Measurements from ENCODE around the gene CCL19.

The CCL19 gene

DNA sequence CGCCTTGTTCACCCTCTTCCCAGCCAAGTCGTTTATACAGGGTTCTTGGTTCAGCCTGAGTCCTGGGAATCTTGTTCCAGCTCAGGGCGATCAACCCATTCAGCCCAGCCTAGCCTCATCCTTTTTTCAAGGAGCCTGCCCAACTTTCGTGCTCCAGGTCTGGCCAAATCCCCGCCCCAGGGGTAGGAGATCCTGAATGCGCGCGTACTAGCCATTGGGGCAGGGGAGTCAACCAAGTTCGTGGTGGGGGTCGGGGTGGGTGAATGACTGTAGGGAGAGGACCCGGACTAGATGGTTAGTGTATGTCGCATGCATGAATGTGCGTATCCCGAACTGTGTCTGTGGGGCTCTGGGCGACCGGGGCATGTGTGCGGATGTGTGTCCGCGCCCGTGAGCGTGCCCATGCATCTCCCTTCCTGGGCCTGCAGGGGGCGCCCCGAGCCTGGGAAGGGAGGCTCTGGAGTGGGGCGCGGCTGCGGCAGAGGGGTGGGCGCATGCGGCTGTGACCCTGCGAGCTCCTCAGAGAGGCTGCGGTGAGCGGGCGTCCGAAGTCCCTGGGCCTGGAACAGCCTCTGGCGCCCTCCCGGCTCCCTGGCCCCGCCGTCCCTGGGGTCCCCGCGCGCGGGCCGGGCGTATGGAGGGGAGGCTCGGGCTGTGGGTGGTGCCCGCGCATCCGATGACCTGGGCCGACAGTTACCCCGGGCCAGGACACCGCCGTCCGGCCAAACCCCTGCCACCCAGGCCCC lies 10.1 kb upstream of the CCL19 start:
- no peaks in the 10 kb centered on the region for H3K4me1 ChIP-seq (ENCODE audit: insufficient read depth, low read length)
- no peaks in the 10 kb centered on the region for H4K20me1 ChIP-seq (ENCODE audit: insufficient read depth, low read length)
- no peak overlapping the region for H3K9ac ChIP-seq (ENCODE audit: low read depth, low read length)
- H3K4me3 ChIP-seq (ENCODE audit: low read depth in 1 of 2, low read length in 2 of 2): no peak overlapping the region
- no peaks in the 10 kb centered on the region for H3K36me3 ChIP-seq (ENCODE audit: insufficient read depth, low read length)
- H3K27ac ChIP-seq (ENCODE audit: low read length): no peak overlapping the region
- TF ChIP-seq EZH2 (IDR thresholded peaks at IDR 0.05; ENCODE audit: borderline replicate concordance, low read depth, low read length, severe bottlenecking): no peak
- TF ChIP-seq, protein P1, sequence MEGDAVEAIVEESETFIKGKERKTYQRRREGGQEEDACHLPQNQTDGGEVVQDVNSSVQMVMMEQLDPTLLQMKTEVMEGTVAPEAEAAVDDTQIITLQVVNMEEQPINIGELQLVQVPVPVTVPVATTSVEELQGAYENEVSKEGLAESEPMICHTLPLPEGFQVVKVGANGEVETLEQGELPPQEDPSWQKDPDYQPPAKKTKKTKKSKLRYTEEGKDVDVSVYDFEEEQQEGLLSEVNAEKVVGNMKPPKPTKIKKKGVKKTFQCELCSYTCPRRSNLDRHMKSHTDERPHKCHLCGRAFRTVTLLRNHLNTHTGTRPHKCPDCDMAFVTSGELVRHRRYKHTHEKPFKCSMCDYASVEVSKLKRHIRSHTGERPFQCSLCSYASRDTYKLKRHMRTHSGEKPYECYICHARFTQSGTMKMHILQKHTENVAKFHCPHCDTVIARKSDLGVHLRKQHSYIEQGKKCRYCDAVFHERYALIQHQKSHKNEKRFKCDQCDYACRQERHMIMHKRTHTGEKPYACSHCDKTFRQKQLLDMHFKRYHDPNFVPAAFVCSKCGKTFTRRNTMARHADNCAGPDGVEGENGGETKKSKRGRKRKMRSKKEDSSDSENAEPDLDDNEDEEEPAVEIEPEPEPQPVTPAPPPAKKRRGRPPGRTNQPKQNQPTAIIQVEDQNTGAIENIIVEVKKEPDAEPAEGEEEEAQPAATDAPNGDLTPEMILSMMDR (IDR thresholded peaks at IDR 0.05; ENCODE audit: borderline replicate concordance, extremely low read depth, low read length, poor library complexity, severe bottlenecking): peak; percentile 51
- ATAC-seq (ENCODE audit: insufficient read depth, low read depth): peak; percentile 31; the same call in 1 of the 3 replicates
- peaks cover 1% of the 10 kb centered on the region for H3K27me3 ChIP-seq (ENCODE audit: insufficient read depth, low read length, poor library complexity)
- no peaks in the 10 kb centered on the region for H3K79me2 ChIP-seq (ENCODE audit: insufficient read depth, low read length)
- no peaks in the 10 kb centered on the region for H3K9me3 ChIP-seq (ENCODE audit: insufficient read depth, low read length, severe bottlenecking)
- no peak for DNase-seq
- no peak overlapping the region for H2AFZ ChIP-seq (ENCODE audit: low read depth, low read length)
- H3K4me2 ChIP-seq (ENCODE audit: insufficient read depth, low read length): no peak overlapping the region

DNA sequence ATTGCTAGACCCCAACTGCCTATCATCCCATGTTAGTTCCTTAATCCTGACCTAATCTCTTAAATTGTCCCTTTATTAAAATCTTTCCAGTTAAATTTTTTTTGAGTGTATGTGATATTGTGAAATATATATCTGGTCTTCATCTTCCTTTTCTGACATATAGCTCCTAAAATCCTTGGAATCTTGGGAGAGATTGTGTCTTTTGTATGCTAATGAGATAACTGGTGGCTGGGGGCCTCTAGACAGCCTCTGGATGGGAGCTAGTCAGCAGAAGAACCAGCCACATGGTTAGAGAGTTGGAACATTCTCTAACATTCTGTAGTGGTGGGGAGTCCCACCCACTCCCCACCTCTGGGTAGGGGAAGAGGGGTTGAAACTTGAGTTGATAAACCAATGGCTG lies 3.7 kb upstream of the CCL19 start:
- H3K4me1 ChIP-seq (ENCODE audit: insufficient read depth, low read length): no peaks in the 10 kb centered on the region
- no peak for DNase-seq
- no peaks in the 10 kb centered on the region for H3K36me3 ChIP-seq (ENCODE audit: insufficient read depth, low read length)

DNA sequence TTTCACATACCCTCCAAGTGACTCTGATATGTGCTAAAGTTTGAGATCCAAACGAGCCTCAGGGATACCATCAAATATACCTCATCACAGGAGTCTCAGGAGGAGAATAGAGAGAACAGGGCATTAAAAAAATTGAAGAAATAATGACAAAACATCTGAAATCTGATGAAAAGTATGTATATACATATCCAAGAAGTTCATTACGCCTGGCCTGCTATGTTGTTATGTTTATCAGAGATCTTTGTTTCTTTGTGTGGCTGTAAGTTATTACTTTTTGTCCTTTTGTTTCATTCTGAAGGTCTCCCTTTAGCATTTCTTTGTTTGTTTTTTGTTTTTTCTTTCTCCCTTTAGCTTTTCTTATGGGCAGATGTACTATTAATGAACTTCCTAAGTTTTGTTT lies 2.5 kb upstream of the CCL19 start:
- H3K4me1 ChIP-seq (ENCODE audit: insufficient read depth, low read length): no peaks in the 10 kb centered on the region
- H4K20me1 ChIP-seq (ENCODE audit: insufficient read depth, low read length): no peaks in the 10 kb centered on the region
- H3K36me3 ChIP-seq (ENCODE audit: insufficient read depth, low read length): no peaks in the 10 kb centered on the region
- TF ChIP-seq EZH2 (IDR thresholded peaks at IDR 0.05; ENCODE audit: borderline replicate concordance, low read depth, low read length, severe bottlenecking): no peak
- TF ChIP-seq, protein P1 (IDR thresholded peaks at IDR 0.05; ENCODE audit: borderline replicate concordance, extremely low read depth, low read length, poor library complexity, severe bottlenecking): no peak
- DNase-seq (no peak), ATAC-seq (ENCODE audit: insufficient read depth, low read depth) (no peak)
- no peak overlapping the region for H3K9ac ChIP-seq (ENCODE audit: low read depth, low read length)
- H3K27ac ChIP-seq (ENCODE audit: low read length): no peak overlapping the region
- no peak overlapping the region for H3K4me2 ChIP-seq (ENCODE audit: insufficient read depth, low read length)
- H3K79me2 ChIP-seq (ENCODE audit: insufficient read depth, low read length): no peaks in the 10 kb centered on the region
- H3K27me3 ChIP-seq (ENCODE audit: insufficient read depth, low read length, poor library complexity): peaks cover 9% of the 10 kb centered on the region
- no peak overlapping the region for H3K4me3 ChIP-seq (ENCODE audit: low read depth in 1 of 2, low read length in 2 of 2)
- no peak overlapping the region for H2AFZ ChIP-seq (ENCODE audit: low read depth, low read length)
- H3K9me3 ChIP-seq (ENCODE audit: insufficient read depth, low read length, severe bottlenecking): no peaks in the 10 kb centered on the region

More for the DNA sequence above, 3.7 kb upstream of the CCL19 start:
- Histone ChIP-seq H4K20me1 (ENCODE audit: insufficient read depth, low read length) (no peaks in the 10 kb centered on the region), H3K9ac (ENCODE audit: low read depth, low read length) (no peak overlapping the region), H3K79me2 (ENCODE audit: insufficient read depth, low read length) (no peaks in the 10 kb centered on the region), H3K4me3 (ENCODE audit: low read depth in 1 of 2, low read length in 2 of 2) (no peak overlapping the region), H2AFZ (ENCODE audit: low read depth, low read length) (no peak overlapping the region), H3K27me3 (ENCODE audit: insufficient read depth, low read length, poor library complexity) (peaks cover 4% of the 10 kb centered on the region), H3K27ac (ENCODE audit: low read length) (no peak overlapping the region), H3K4me2 (ENCODE audit: insufficient read depth, low read length) (no peak overlapping the region), H3K9me3 (ENCODE audit: insufficient read depth, low read length, severe bottlenecking) (no peaks in the 10 kb centered on the region)
- TF ChIP-seq, protein P1 (IDR thresholded peaks at IDR 0.05; ENCODE audit: borderline replicate concordance, extremely low read depth, low read length, poor library complexity, severe bottlenecking): no peak
- no peak for TF ChIP-seq EZH2 (IDR thresholded peaks at IDR 0.05; ENCODE audit: borderline replicate concordance, low read depth, low read length, severe bottlenecking)
- no peak for ATAC-seq (ENCODE audit: insufficient read depth, low read depth)
